ENCODE data around the gene POTEG.
"Not testable (repeated sequence)": the region's sequence is repeated elsewhere in the genome, so short reads cannot be mapped to it uniquely, and the experiment has no call there.

DNA sequence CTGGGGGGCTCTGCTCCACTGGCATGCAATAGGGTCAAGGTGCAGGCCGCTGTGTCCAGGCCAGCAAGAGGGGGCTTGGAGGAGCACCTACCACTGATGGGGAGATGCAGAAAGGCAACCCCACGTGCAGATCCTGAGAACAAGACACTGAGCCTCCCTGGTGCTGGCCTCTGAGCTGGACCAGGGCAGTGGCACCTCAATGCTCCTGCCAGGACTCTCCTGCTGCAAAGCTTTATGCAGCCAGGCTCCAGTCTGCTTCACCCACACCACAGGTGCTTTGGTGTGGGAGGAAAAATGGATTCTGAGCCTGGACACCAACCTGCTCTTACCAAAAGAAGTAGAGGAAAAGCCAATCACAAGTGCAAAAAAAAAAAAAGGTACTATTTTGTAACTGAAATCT is 1.7 kb upstream of the POTEG start:
- TF ChIP-seq EZH2phosphoT487 (IDR thresholded peaks at IDR 0.05; ENCODE audit: insufficient read depth, low read depth); EZH2 (IDR thresholded peaks at IDR 0.05; ENCODE audit: insufficient read depth, poor library complexity, severe bottlenecking): not testable (repeated sequence)
